Measurements from ENCODE around the gene SPSB4. TPM values are rescaled to one million over a fixed set of nuclear protein-coding genes. Genes with fewer than 3 reads are reported as not detected.

The SPSB4 gene
- total and polyA plus RNA-seq, 2 of the 13 experiments (the other 11 are each of a cell fraction or from before 2014, with no cell fraction given): not detected

GRCh38 chr3:141192345-141192744, 141.2 kb downstream of the SPSB4 start (continued):
- TF ChIP-seq, protein P1, sequence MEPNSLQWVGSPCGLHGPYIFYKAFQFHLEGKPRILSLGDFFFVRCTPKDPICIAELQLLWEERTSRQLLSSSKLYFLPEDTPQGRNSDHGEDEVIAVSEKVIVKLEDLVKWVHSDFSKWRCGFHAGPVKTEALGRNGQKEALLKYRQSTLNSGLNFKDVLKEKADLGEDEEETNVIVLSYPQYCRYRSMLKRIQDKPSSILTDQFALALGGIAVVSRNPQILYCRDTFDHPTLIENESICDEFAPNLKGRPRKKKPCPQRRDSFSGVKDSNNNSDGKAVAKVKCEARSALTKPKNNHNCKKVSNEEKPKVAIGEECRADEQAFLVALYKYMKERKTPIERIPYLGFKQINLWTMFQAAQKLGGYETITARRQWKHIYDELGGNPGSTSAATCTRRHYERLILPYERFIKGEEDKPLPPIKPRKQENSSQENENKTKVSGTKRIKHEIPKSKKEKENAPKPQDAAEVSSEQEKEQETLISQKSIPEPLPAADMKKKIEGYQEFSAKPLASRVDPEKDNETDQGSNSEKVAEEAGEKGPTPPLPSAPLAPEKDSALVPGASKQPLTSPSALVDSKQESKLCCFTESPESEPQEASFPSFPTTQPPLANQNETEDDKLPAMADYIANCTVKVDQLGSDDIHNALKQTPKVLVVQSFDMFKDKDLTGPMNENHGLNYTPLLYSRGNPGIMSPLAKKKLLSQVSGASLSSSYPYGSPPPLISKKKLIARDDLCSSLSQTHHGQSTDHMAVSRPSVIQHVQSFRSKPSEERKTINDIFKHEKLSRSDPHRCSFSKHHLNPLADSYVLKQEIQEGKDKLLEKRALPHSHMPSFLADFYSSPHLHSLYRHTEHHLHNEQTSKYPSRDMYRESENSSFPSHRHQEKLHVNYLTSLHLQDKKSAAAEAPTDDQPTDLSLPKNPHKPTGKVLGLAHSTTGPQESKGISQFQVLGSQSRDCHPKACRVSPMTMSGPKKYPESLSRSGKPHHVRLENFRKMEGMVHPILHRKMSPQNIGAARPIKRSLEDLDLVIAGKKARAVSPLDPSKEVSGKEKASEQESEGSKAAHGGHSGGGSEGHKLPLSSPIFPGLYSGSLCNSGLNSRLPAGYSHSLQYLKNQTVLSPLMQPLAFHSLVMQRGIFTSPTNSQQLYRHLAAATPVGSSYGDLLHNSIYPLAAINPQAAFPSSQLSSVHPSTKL (CRISPR knock-in tag; IDR thresholded peaks at IDR 0.05): 0 out of 2 replicates have a peak, but pooled peaks have one; percentile 13
- TF ChIP-seq, protein P2, sequence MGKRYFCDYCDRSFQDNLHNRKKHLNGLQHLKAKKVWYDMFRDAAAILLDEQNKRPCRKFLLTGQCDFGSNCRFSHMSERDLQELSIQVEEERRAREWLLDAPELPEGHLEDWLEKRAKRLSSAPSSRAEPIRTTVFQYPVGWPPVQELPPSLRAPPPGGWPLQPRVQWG (CRISPR knock-in tag; IDR thresholded peaks at IDR 0.05; ENCODE audit: borderline replicate concordance, low read depth): no peak
- TF ChIP-seq ZNF614 (CRISPR knock-in tag; IDR thresholded peaks at IDR 0.05; ENCODE audit: borderline replicate concordance) (peak; percentile 71; the same call in 1 of the 2 replicates), ZNF205 (CRISPR knock-in tag; IDR thresholded peaks at IDR 0.05) (0 out of 2 replicates have a peak, but pooled peaks have one; percentile 61), ZFP90 (CRISPR knock-in tag; IDR thresholded peaks at IDR 0.05; ENCODE audit: borderline replicate concordance) (no peak), ZNF569 (CRISPR knock-in tag; IDR thresholded peaks at IDR 0.05; ENCODE audit: borderline replicate concordance) (no peak), ONECUT2 (CRISPR knock-in tag; IDR thresholded peaks at IDR 0.05) (no peak), ZNF605 (CRISPR knock-in tag; IDR thresholded peaks at IDR 0.05) (no peak), ELF4 (CRISPR knock-in tag; IDR thresholded peaks at IDR 0.05; ENCODE audit: borderline replicate concordance) (no peak), ATF4 (CRISPR knock-in tag; IDR thresholded peaks at IDR 0.05) (no peak), ZSCAN21 (CRISPR knock-in tag; IDR thresholded peaks at IDR 0.05; ENCODE audit: borderline replicate concordance) (no peak), RAD51 (IDR thresholded peaks at IDR 0.05; ENCODE audit: borderline replicate concordance) (no peak), ZBTB38 (CRISPR knock-in tag; IDR thresholded peaks at IDR 0.05) (no peak), TARDBP (CRISPR knock-in tag; IDR thresholded peaks at IDR 0.05) (no peak), KDM6A (CRISPR knock-in tag; IDR thresholded peaks at IDR 0.05; ENCODE audit: low read depth) (no peak), HOXA3 (CRISPR knock-in tag; IDR thresholded peaks at IDR 0.05) (no peak), ZNF564 (CRISPR knock-in tag; IDR thresholded peaks at IDR 0.05) (no peak), KLF15 (CRISPR knock-in tag; IDR thresholded peaks at IDR 0.05; ENCODE audit: borderline replicate concordance) (no peak), TBP (CRISPR knock-in tag; IDR thresholded peaks at IDR 0.05) (no peak)
- TF ChIP-seq, protein P3, sequence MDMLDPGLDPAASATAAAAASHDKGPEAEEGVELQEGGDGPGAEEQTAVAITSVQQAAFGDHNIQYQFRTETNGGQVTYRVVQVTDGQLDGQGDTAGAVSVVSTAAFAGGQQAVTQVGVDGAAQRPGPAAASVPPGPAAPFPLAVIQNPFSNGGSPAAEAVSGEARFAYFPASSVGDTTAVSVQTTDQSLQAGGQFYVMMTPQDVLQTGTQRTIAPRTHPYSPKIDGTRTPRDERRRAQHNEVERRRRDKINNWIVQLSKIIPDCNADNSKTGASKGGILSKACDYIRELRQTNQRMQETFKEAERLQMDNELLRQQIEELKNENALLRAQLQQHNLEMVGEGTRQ (IDR thresholded peaks at IDR 0.05; ENCODE audit: low read depth, low read length): no peak
- TF ChIP-seq, protein P3 (CRISPR knock-in tag; IDR thresholded peaks at IDR 0.05; ENCODE audit: borderline replicate concordance): no peak
- TF ChIP-seq, protein P4, sequence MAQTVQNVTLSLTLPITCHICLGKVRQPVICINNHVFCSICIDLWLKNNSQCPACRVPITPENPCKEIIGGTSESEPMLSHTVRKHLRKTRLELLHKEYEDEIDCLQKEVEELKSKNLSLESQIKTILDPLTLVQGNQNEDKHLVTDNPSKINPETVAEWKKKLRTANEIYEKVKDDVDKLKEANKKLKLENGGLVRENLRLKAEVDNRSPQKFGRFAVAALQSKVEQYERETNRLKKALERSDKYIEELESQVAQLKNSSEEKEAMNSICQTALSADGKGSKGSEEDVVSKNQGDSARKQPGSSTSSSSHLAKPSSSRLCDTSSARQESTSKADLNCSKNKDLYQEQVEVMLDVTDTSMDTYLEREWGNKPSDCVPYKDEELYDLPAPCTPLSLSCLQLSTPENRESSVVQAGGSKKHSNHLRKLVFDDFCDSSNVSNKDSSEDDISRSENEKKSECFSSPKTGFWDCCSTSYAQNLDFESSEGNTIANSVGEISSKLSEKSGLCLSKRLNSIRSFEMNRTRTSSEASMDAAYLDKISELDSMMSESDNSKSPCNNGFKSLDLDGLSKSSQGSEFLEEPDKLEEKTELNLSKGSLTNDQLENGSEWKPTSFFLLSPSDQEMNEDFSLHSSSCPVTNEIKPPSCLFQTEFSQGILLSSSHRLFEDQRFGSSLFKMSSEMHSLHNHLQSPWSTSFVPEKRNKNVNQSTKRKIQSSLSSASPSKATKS (CRISPR knock-in tag; IDR thresholded peaks at IDR 0.05): no peak
